Prostate gland (tissue), 2 donors: ENCODE data around the gene VPS37C. TPM values are rescaled to one million over a fixed set of nuclear protein-coding genes. Genes with fewer than 3 reads are reported as not detected.

ENCODE experiments used
- DNase-seq: peaks from one replicate; pipeline ENCODE4 v3.0.0-alpha.2; 2019; ENCODE audit warnings: low spot score
- H3K27ac ChIP-seq, 2 donors: fragments of 200-600 bp; sonication (generic); 2 replicates each; pipeline ENCODE4 v1.5.1; 2017 to 2019
- H3K27me3 ChIP-seq: fragments of 200-600 bp; sonication (generic); replicated peaks from 2 replicates; pipeline ENCODE4 v1.5.1; 2019; ENCODE audit not compliant: insufficient read depth
- H3K36me3 ChIP-seq, 2 donors: fragments of 200-600 bp; sonication (generic); 1 replicate in 1 of 2; 2 replicates in 1 of 2; pipeline versions ENCODE4 v1.5.1 to v1.8.1; 2017 to 2019
- H3K4me1 ChIP-seq: fragments of 200-600 bp; sonication (generic); replicated peaks from 2 replicates; pipeline ENCODE4 v1.5.1; 2019
- H3K4me3 ChIP-seq, 2 donors: fragments of 200-600 bp; sonication (generic); 2 replicates each; pipeline ENCODE4 v1.5.1; 2017 to 2019
- H3K9me3 ChIP-seq: fragments of 200-600 bp; sonication (generic); 2 replicates; pipeline ENCODE4 v1.5.1; 2017
- CTCF ChIP-seq, 4 experiments: fragments of 200-600 bp in 2 of 4; fragments of 450-650 bp in 2 of 4; sonication (generic) in 2 of 4; IDR thresholded peaks; 1 replicate in 3 of 4; 2 replicates in 1 of 4; pipeline ENCODE4 v1.5.1; 2016 to 2019; ENCODE audit warnings: antibody characterized with exemption in 4 of 4, mild to moderate bottlenecking in 2 of 4, moderate library complexity in 2 of 4
- POLR2A ChIP-seq: fragments of 450-650 bp; IDR thresholded peaks from one replicate; pipeline ENCODE4 v1.6.1; 2016; ENCODE audit warnings: antibody characterized with exemption, mild to moderate bottlenecking
- POLR2AphosphoS5 ChIP-seq: sonication (generic); formaldehyde crosslinking; IDR thresholded peaks from one replicate; pipeline ENCODE4 v1.6.1; 2017; ENCODE audit warnings: antibody characterized with exemption
- WGBS: methylation state at CpG from one replicate; pipeline ENCODE4 v1.1.5; 2018; 5-methylcytosine and 5-hydroxymethylcytosine counted together
- intact Hi-C: fragments of 100-400 bp; cut with DNase I; formaldehyde crosslinking; loops from one replicate; pipeline ENCODE4 v1.14.2; 2022
- total RNA-seq, 2 donors: library from RNA; depleted of rRNA; stranded (reverse); fragments of >200 nt; gene quantifications; one replicate each; pipeline ENCODE4 v1.1.0, GENCODE V29; 2016

VPS37C gene
- total RNA-seq, 2 donors from 2014 or later = 32.2 to 38.8 TPM

- no peaks in the 10 kb centered on the region for H3K9me3 ChIP-seq
- 94% methylated on average over 12 of the region's 12 CpGs for WGBS
- TF ChIP-seq CTCF (IDR thresholded peaks at IDR 0.05) (no peak), POLR2A (no peak), POLR2AphosphoS5 (no peak)
- H3K27me3 ChIP-seq = no peaks in the 10 kb centered on the region
- no peak overlapping the region for H3K27ac ChIP-seq
- no peak for DNase-seq
- H3K4me1 ChIP-seq = no peaks in the 10 kb centered on the region
- intact Hi-C loops = no loop called here
- H3K4me3 ChIP-seq = no peak overlapping the region
- H3K36me3 ChIP-seq = no peaks in the 10 kb centered on the region
These were observed 70.7 kb downstream of the VPS37C start for GRCh38 chr11:61090521-61090920.

GRCh38 chr11:61089806-61090491 is 71.3 kb downstream of the VPS37C start:
- Histone ChIP-seq H3K4me3 (no peak overlapping the region), H3K36me3 (no peaks in the 10 kb centered on the region), H3K27me3 (no peaks in the 10 kb centered on the region), H3K4me1 (no peaks in the 10 kb centered on the region), H3K27ac (no peak overlapping the region), H3K9me3 (no peaks in the 10 kb centered on the region)
- 82% methylated on average over 11 of the region's 12 CpGs for WGBS
- DNase-seq = no peak
- intact Hi-C loops = no loop called here
- TF ChIP-seq CTCF (IDR thresholded peaks at IDR 0.05) = no peak
- no peak for TF ChIP-seq POLR2A
- no peak for TF ChIP-seq POLR2AphosphoS5

- TF ChIP-seq CTCF (IDR thresholded peaks at IDR 0.05) = no peak
- TF ChIP-seq POLR2A = no peak
- no peak for TF ChIP-seq POLR2AphosphoS5
- Histone ChIP-seq H3K27ac (no peak overlapping the region), H3K9me3 (no peaks in the 10 kb centered on the region), H3K27me3 (no peaks in the 10 kb centered on the region), H3K4me1 (no peaks in the 10 kb centered on the region), H3K4me3 (no peak overlapping the region), H3K36me3 (no peaks in the 10 kb centered on the region)
- 94% methylated on average over 9 of the region's 9 CpGs for WGBS
- intact Hi-C loops = no loop called here
- no peak for DNase-seq
These were observed 73.7 kb downstream of the VPS37C start for GRCh38 chr11:61087426-61088119.

- H3K27ac ChIP-seq = no peak overlapping the region
- H3K27me3 ChIP-seq = peaks cover 2% of the 10 kb centered on the region
- H3K9me3 ChIP-seq = no peaks in the 10 kb centered on the region
- no peaks in the 10 kb centered on the region for H3K4me1 ChIP-seq
- DNase-seq = no peak
- TF ChIP-seq POLR2A = no peak
- TF ChIP-seq CTCF (IDR thresholded peaks at IDR 0.05) = no peak
- no peak for TF ChIP-seq POLR2AphosphoS5
- no peak overlapping the region for H3K4me3 ChIP-seq
- H3K36me3 ChIP-seq = no peaks in the 10 kb centered on the region
- intact Hi-C loops = no loop called here
- 88% methylated on average over 13 of the region's 13 CpGs for WGBS
These were observed 77.6 kb downstream of the VPS37C start for GRCh38 chr11:61083601-61084147.
